ENCODE data around the gene LETMD1.

DNA sequence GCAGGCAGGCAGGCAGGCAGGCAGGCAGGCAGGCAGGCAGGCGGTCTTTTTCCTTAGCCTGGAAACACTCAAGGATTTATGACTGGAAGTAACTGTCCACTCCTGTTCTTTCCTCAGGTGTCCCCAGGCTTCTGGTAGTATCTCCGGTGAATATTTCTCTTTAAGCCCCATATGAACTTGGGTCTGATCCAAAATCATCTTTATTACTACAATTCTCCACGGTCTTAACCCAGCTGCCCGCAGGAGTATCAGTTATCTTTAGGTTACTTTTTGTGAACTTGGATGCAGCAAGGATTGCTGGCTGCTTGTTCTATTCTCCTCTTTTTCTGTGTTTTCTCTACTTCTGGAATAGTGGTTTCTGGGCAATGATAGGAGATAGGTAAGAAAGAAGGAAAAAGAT is 32.0 kb downstream of the LETMD1 start:
- TF ChIP-seq, protein P1, sequence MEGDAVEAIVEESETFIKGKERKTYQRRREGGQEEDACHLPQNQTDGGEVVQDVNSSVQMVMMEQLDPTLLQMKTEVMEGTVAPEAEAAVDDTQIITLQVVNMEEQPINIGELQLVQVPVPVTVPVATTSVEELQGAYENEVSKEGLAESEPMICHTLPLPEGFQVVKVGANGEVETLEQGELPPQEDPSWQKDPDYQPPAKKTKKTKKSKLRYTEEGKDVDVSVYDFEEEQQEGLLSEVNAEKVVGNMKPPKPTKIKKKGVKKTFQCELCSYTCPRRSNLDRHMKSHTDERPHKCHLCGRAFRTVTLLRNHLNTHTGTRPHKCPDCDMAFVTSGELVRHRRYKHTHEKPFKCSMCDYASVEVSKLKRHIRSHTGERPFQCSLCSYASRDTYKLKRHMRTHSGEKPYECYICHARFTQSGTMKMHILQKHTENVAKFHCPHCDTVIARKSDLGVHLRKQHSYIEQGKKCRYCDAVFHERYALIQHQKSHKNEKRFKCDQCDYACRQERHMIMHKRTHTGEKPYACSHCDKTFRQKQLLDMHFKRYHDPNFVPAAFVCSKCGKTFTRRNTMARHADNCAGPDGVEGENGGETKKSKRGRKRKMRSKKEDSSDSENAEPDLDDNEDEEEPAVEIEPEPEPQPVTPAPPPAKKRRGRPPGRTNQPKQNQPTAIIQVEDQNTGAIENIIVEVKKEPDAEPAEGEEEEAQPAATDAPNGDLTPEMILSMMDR (IDR thresholded peaks at IDR 0.05; ENCODE audit: extremely low read depth in 1 of 2, insufficient read depth in 1 of 2, low read depth in 1 of 2, low read length in 2 of 2), result no peak
- TF ChIP-seq MYC (IDR thresholded peaks at IDR 0.05; ENCODE audit: low read depth, low read length), result no peak
- TF ChIP-seq POLR2AphosphoS5 (IDR thresholded peaks at IDR 0.05; ENCODE audit: insufficient read depth, low read depth, low read length), result no peak
- no peak for TF ChIP-seq POLR2A (IDR thresholded peaks at IDR 0.05; ENCODE audit: low read depth, low read length)
- TF ChIP-seq EZH2 (IDR thresholded peaks at IDR 0.05; ENCODE audit: borderline replicate concordance, low read depth, low read length, severe bottlenecking), result no peak
- TF ChIP-seq JUN (IDR thresholded peaks at IDR 0.05; ENCODE audit: borderline replicate concordance, insufficient read depth, insufficient read length, low read depth), result no peak

All from endothelial cell of umbilical vein (primary cell).